Measurements from ENCODE around the gene SAMD4B. TPM values are rescaled to one million over a fixed set of nuclear protein-coding genes. Genes with fewer than 3 reads are reported as not detected.
"Not testable (repeated sequence)": the region's sequence is repeated elsewhere in the genome, so short reads cannot be mapped to it uniquely, and the experiment has no call there.

Gene SAMD4B
- total RNA-seq, 1 donor from 2014 or later, result 19.2 TPM

- Histone ChIP-seq H3K4me3 (ENCODE audit: low read depth, low read length) (no peak overlapping the region), H3K27me3 (ENCODE audit: control insufficient read depth, insufficient read depth, low read length) (no peaks in the 10 kb centered on the region), H3K36me3 (ENCODE audit: control insufficient read depth, insufficient read depth, low read length) (no peaks in the 10 kb centered on the region)
- TF ChIP-seq, protein P1, sequence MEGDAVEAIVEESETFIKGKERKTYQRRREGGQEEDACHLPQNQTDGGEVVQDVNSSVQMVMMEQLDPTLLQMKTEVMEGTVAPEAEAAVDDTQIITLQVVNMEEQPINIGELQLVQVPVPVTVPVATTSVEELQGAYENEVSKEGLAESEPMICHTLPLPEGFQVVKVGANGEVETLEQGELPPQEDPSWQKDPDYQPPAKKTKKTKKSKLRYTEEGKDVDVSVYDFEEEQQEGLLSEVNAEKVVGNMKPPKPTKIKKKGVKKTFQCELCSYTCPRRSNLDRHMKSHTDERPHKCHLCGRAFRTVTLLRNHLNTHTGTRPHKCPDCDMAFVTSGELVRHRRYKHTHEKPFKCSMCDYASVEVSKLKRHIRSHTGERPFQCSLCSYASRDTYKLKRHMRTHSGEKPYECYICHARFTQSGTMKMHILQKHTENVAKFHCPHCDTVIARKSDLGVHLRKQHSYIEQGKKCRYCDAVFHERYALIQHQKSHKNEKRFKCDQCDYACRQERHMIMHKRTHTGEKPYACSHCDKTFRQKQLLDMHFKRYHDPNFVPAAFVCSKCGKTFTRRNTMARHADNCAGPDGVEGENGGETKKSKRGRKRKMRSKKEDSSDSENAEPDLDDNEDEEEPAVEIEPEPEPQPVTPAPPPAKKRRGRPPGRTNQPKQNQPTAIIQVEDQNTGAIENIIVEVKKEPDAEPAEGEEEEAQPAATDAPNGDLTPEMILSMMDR (IDR thresholded peaks at IDR 0.05; ENCODE audit: insufficient read depth, low read length, severe bottlenecking), result no peak
- FAIRE-seq (no peak), DNase-seq (ENCODE audit: low read depth) (no peak)
These were observed 12.3 kb upstream of the SAMD4B start for GRCh38 chr19:39329948-39330347.

DNA sequence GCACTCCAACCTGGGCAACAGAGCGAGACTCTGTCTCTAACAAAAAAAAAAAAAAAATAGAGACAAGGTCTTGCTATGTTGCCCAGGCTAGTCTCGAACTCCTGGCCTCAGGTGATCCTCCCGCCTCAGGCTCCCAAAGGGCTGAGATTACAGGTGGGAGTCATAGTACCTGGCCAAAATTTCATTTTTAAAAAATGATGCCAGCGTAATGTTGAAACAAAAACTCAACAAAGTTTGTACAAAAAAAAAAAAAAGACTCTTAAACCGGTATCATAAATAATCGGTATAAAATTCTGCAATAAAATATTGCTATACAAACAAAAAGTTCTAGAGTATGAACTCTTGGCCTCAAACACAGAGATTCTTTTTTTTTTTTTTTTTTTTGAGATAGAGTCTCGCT lies 9.9 kb upstream of the SAMD4B start:
- DNase-seq (ENCODE audit: low read depth) (no peak), FAIRE-seq (no peak)
- no peaks in the 10 kb centered on the region for H3K36me3 ChIP-seq (ENCODE audit: control insufficient read depth, insufficient read depth, low read length)
- TF ChIP-seq, protein P1 (IDR thresholded peaks at IDR 0.05; ENCODE audit: insufficient read depth, low read length, severe bottlenecking), result no peak
- no peak overlapping the region for H3K4me3 ChIP-seq (ENCODE audit: low read depth, low read length)
- no peaks in the 10 kb centered on the region for H3K27me3 ChIP-seq (ENCODE audit: control insufficient read depth, insufficient read depth, low read length)

DNA sequence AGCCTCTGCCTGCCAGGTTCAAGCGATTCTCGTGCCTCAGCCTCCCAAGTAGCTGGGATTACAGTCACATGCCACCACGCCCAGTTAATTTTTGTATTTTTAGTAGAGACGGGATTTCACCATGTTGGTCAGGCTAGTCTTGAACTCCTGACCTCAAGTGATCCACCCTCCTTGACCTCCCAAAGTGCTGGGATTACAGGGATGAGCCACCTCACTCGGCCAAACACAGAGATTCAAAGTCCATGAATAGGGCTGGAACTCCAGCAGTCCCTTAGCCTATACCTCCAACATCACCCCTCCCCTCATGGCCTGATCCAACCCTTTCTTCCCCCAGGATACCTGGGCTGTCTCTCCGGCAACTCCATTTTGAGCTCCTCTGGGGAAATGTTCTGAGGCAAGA lies 9.5 kb upstream of the SAMD4B start:
- H3K27me3 ChIP-seq (ENCODE audit: control insufficient read depth, insufficient read depth, low read length); H3K4me3 ChIP-seq (ENCODE audit: low read depth, low read length); FAIRE-seq; H3K36me3 ChIP-seq (ENCODE audit: control insufficient read depth, insufficient read depth, low read length); DNase-seq (ENCODE audit: low read depth): not testable (repeated sequence)

DNA sequence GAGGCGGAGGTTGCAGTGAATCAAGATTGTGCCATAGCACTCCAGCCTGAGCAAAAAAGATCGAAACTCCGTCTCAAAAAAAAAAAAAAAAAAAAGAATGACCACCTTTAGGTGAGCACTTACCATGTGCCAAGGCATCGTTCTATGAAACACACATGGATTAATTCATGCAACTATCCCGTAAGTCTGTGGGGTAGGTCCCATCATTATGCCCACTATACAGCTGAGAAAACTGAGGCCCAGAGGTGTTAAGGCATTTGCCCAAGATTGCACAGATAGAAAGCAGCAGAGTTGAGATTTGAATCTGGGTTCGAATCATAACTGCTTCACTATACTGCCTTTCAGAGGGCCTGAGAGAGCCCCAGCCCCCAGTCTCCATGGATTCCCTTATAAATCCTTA lies 8.7 kb upstream of the SAMD4B start:
- no peak overlapping the region for H3K4me3 ChIP-seq (ENCODE audit: low read depth, low read length)
- H3K27me3 ChIP-seq (ENCODE audit: control insufficient read depth, insufficient read depth, low read length), result no peaks in the 10 kb centered on the region
- no peaks in the 10 kb centered on the region for H3K36me3 ChIP-seq (ENCODE audit: control insufficient read depth, insufficient read depth, low read length)
- DNase-seq (ENCODE audit: low read depth) (no peak), FAIRE-seq (no peak)
- TF ChIP-seq, protein P1 (IDR thresholded peaks at IDR 0.05; ENCODE audit: insufficient read depth, low read length, severe bottlenecking), result no peak

- no peak overlapping the region for H3K4me3 ChIP-seq (ENCODE audit: low read depth, low read length)
- TF ChIP-seq, protein P1 (IDR thresholded peaks at IDR 0.05; ENCODE audit: insufficient read depth, low read length, severe bottlenecking), result no peak
- FAIRE-seq (no peak), DNase-seq (ENCODE audit: low read depth) (no peak)
- no peaks in the 10 kb centered on the region for H3K36me3 ChIP-seq (ENCODE audit: control insufficient read depth, insufficient read depth, low read length)
- H3K27me3 ChIP-seq (ENCODE audit: control insufficient read depth, insufficient read depth, low read length), result no peaks in the 10 kb centered on the region
These were observed 7.7 kb upstream of the SAMD4B start for GRCh38 chr19:39334444-39334976.

GRCh38 chr19:39335168-39335548 lies 7.1 kb upstream of the SAMD4B start:
- H3K36me3 ChIP-seq (ENCODE audit: control insufficient read depth, insufficient read depth, low read length), result no peaks in the 10 kb centered on the region
- no peak overlapping the region for H3K4me3 ChIP-seq (ENCODE audit: low read depth, low read length)
- TF ChIP-seq, protein P1 (IDR thresholded peaks at IDR 0.05; ENCODE audit: insufficient read depth, low read length, severe bottlenecking), result no peak
- FAIRE-seq (no peak), DNase-seq (ENCODE audit: low read depth) (no peak)
- H3K27me3 ChIP-seq (ENCODE audit: control insufficient read depth, insufficient read depth, low read length), result no peaks in the 10 kb centered on the region

Data from bronchial epithelial cell (primary cell).